NOMO-1 treated with dmso at 0.1 percent for 144 hours (cell line): Measurements from ENCODE around the gene KIF16B.

Source experiments
- DNase-seq: peaks from one replicate; lab custom pipeline; 2025; ENCODE audit not compliant: unreplicated experiment; lab: John Stamatoyannopoulos, UW

The KIF16B gene

DNA sequence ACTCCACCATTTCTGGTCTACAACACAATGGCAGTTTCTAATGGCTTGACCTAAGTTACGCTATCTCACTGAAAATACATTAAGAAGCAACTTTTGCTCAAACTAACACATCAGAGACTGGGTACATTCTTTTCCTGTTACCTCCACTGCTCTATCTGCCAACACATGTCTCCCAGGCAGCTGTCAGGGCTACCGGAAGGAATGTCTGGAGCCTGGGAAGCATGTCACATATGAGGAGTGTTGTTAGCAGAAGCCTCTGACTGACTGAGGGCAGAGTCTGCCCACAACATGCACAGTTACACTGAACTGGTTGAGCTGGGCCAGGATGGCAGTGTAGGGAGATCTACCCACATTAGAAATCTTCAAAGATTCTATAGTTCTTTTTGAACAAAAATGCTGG is 264.5 kb downstream of the KIF16B start:
- DNase-seq: no peak

DNA sequence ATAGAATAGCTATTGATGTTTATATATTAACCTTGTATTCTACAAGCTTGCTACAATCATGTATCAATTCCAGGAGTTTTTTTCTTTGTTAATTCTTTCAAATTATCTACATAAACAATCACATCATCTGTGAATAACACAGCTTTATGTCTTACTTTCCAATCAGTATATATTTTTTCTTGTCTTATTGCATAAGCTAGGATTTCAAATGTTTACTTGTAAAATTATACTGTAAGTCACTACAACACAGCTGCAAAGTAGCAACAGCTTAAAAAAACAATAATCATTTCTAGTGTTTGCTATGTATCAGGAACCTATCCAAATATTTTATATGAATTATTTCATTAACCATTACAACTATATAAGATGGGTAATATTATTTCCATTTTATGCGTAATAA is 270.4 kb downstream of the KIF16B start:
- no peak for DNase-seq

GRCh38 chr20:16301986-16302385 is 271.3 kb downstream of the KIF16B start:
- DNase-seq: no peak

GRCh38 chr20:16299897-16300296 is 273.4 kb downstream of the KIF16B start:
- no peak for DNase-seq

GRCh38 chr20:16296931-16297330 is 276.3 kb downstream of the KIF16B start:
- no peak for DNase-seq

GRCh38 chr20:16295534-16295933 is 277.7 kb downstream of the KIF16B start:
- no peak for DNase-seq

GRCh38 chr20:16293590-16293989 is 279.7 kb downstream of the KIF16B start:
- DNase-seq: no peak

DNA sequence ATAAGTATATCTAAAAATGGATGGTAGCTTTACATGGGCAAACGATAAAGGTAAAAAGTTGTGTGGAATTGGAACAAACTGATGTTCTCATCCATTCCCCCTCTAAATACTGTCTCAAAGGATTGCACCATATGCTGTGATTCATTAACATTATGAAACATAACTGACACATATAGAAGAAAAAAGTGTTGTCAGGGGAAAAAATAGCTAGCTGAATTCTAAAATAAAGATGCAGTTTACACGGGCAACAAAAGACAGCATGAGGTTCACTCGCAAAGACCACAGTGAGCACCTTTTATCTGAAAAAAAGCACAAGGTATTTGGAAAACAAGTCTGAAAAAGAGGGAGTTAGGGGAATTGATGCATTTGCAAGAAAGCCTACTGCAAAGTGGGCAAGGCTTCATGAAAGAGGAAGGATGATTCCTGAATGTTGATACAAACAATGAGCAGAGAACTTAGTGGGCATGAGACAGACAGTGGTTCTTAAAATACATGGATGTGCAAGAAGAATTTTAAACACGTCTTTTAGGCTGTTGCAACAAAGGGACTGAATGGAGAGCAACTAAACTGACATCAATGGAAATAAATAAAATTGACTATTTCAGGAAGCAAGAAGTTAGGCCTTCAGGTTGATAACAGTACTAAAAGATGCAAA is 280.9 kb downstream of the KIF16B start:
- peak; percentile 62 for DNase-seq

DNA sequence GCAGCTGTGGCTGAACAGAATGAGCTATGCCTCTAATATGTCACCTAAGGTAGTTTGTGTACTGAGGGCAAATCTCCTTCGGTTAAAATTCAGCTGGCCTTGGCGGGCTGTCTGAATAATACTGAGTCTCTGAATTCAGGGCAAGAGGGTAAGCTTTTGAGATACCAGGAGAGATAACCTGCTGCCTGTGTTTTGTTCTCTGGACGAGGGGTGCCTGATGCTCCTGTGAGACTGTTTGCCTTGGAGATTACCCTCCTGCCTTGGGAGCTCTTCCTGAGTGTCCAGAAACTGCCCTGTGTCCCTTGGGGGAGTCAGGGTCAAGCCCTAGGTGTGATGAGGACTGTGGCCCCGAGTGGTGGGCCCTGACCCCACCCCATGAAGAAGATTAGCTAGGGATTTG is 282.9 kb downstream of the KIF16B start:
- DNase-seq: no peak

DNA sequence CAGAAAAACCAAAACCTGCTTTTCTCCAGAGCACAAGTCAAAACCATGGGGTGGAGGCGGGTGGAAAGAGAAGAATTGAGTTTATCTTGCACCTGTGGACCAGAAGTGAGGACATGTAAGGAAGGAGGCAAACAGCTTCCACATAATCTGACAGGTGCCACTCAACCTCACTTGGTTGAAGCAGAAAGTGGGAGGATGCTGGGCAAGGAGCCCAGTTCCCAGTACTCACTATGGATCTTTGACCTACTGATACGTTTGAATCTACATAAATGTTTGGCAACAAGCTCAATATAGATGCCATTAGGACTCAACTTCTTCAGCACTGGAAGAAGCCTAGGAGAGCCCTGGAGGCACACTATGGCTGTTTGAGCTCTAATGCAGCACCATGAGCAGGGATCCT is 285.5 kb downstream of the KIF16B start:
- DNase-seq: no peak

DNA sequence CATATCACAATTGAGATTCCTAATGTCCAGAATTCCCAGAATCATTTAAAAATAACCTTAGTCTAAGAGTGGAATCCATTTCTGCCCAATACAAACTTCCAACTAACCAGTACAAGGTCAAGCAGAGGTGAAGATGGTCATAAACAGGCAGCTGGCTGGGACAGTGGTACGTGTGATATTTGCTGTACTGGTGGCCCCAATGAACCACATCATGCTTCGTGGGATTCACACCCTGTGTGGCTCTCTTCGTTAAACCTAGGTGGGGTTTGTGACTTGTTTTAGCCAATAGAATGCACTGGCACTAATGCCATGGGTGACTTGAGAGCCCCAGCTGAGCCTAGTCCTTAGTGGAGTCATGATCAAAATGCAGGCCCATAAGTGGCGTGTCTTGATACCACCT is 286.6 kb downstream of the KIF16B start:
- DNase-seq: no peak

DNA sequence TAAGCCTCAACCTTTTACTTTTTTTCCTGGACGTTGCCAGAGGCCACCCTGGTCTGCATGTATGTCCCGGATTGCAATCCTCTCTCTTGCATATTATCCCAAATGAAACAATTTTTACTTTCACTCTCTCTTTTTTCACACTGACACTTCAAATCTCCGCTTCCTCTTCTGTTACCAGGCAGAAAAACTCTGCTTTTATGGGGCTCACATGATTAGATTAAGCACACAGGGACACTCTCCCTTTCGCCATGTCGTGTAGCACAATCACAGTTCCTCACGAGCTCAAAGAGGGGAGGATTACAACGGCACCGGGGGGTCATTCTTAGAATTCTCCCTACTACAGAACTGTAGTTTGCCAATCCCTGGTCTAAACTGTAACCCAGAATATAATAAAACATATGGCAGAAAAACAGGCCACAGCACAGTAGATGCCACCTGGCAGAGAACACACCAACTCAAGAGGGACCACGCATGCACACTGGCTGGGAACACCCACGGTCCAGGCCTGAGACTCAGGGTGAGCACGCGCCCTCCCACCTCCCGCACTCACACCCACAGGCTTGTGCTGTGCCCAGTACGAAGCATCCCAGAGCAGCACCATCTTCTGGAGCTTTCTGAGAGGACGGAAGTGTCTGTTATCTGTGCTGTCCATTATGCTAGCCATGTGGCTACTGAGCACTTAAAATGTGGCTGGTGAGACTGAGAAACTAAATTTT is 288.7 kb downstream of the KIF16B start:
- peak; percentile 42 for DNase-seq

- no peak for DNase-seq
These were observed 289.3 kb downstream of the KIF16B start for GRCh38 chr20:16283978-16284377.

- no peak for DNase-seq
These were observed 289.9 kb downstream of the KIF16B start for GRCh38 chr20:16283307-16283706.

GRCh38 chr20:16280219-16280618 is 293.0 kb downstream of the KIF16B start:
- DNase-seq: no peak

DNA sequence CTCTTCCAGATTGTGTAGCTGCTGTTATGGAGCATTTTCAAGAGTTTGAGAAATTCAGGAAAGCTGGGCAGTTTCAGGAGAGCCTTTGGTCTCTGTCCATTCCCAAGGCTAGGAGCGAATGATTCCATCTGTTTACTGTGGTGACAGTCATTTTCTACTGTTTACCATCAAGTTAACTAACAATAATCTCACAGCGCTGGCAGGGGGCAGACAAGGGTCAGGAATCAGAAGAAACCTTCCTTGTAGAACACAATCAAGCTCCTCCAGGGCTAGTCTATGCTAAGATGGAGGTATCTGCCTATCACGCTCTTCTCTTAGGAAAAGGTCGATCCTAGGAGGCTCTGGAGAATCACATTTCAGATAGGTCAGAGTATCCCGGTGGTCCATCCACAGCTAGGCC is 293.9 kb downstream of the KIF16B start:
- no peak for DNase-seq

DNA sequence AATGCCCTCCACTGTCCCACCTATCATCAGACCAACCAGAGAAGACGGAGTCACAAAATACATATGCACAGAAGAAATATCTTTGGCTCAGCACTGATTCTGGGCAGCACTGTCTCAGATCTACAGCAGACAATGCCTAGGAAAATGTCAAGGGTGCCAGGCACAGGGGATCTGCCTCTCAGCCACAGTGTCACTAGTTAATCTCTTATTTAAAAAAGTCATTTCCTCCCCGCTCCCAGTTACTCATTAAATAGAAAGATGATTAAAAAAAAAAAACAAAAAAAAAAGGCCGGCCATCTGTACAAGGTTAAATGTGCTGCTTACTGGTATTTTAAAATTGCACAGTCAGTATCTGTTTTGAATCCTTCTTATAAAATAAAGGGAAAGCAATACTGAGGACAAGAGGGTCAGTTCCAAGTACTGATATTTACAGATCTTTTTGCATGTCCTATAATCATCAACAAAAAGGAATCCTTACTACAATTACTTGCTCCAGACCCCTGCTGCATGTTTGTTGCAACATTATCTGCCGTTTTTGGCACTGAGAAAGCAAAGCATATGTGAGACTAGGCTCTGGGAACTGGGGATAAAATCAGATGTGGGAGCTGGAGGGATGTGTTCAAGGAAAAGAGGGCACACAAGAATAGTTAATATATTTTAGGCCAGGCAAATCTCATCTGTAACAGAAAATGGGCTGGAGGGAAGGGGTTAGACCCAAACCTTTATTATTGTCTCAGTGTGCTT is 299.3 kb downstream of the KIF16B start:
- no peak for DNase-seq

GRCh38 chr20:16272780-16273360 is 300.4 kb downstream of the KIF16B start:
- no peak for DNase-seq

GRCh38 chr20:16271450-16271849 is 301.8 kb downstream of the KIF16B start:
- no peak for DNase-seq

GRCh38 chr20:16270989-16271388 is 302.3 kb downstream of the KIF16B start:
- DNase-seq: no peak

- DNase-seq: no peak
These were observed 302.8 kb downstream of the KIF16B start for GRCh38 chr20:16270314-16270931.
